CD4-positive, alpha-beta T cell treated with Interleukin-12 subunit alpha and Interleukin-12 subunit beta, for 1 hour (primary cell): ENCODE results near the gene KMT2C.
"Not testable (repeated sequence)": the region's sequence is repeated elsewhere in the genome, so short reads cannot be mapped to it uniquely, and the experiment has no call there.

Experiments used
- DNase-seq: peaks from one replicate; pipeline ENCODE4 v3.0.0-alpha.2; 2020

The KMT2C gene

DNA sequence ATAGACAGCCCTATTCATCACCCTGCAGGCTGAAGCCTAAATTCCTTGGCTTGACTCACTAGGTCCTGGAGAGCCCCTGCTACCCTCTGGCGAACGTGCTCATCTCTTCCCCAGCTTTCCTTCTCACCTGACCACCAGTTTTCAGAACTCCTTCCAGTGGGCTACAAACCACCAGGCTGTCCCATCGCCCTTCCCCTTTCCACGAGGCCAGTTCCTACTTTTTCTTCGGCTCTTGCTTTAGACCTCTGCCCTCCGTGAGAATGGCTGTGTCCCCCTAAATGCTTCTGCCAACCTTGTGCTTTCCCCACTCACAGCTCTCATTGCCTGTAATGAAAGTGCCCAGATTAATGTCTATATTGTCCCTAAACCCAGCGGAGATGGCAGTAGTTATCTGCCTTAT lies 5.4 kb upstream of the KMT2C start:
- DNase-seq = not testable (repeated sequence)

DNA sequence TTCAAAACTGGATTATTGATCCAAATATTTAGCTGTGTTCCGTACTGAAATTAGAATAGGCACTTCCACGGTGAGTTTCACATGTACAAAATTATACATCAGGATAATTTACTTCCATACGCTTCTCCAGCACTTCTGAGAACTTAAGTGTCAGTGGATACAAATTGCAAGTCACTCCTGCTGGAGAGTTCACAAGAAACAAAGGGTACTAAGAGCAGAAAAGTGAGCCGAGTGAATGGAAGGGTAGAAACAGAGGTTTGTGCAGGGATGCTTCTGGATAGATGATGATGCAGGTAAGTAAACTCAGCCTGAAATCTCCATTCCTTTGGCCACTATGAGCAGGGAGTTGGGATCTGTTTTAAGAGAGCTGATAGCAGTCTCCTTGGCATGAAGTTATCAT lies 2.2 kb upstream of the KMT2C start:
- not testable (repeated sequence) for DNase-seq

DNA sequence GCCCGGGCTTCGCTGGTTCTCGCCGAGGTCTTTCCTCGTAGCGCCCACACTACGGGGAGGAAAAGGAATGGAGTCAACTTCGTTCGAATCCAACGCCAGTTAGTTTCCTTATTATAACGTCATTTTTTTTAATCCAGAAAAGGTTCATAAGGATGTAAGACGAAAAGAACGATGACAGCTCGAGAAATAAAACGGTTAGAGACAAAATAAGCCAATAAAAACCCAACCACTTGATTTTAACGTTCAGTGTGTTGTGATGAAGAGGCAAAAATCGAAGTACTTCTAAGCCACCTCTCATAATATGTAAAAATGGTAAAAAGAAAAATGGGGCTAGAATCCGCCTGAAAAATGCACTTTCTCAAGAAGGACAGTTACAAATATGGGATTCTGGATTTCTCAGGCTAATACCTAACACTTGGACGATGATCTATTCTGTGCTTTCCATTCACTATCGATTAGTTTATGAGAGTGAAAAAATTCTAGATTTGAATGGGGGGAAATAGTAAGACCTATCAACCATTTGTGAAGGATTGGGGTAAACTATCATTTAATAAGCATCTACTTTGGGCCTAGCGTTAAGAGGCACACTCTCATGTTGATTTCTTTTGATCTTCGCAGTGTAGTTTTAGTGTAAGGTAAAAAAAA lies 1.2 kb upstream of the KMT2C start:
- DNase-seq = not testable (repeated sequence)

DNA sequence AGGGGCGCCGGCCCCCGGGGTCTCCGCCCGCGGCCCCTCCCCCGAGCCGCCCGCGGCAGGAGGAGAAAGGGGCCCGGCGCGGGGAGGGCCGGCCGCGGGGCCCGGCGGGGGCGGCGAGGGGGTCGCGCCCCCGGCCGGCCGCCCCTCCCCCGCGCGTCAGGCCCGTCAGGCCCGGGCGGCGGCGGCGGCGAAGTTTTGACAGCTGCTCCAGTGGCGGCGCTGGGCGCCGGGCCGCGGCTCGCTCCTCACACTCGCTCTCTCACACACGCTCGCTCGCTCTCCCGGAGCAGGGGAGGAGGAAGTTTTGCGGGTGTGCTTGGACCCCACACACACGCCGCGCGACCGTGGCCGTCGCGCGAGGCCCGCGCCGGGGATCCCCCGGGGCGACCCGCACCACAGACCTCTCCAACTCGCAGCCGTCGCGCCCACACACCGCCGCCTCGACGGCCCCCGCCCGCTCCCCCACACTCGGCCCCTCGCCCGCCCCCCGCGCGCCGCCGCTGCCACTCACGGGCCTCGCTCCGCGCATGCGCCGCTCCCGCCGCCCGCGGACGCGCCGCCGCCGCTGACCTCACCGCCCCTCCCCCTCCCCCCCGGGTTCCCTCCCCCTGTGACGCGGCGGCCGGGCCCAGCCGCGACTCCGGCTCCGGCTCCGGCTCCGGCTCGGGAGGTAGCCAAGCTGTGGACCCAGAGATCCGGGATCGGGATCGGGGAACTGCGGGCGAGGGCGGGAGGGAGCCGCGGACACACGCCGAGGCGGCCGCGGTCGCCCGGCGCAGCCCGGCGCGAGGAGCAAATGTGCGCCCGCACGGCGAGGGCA lies 518 bp upstream of the KMT2C start:
- peak; percentile 94 for DNase-seq

DNA sequence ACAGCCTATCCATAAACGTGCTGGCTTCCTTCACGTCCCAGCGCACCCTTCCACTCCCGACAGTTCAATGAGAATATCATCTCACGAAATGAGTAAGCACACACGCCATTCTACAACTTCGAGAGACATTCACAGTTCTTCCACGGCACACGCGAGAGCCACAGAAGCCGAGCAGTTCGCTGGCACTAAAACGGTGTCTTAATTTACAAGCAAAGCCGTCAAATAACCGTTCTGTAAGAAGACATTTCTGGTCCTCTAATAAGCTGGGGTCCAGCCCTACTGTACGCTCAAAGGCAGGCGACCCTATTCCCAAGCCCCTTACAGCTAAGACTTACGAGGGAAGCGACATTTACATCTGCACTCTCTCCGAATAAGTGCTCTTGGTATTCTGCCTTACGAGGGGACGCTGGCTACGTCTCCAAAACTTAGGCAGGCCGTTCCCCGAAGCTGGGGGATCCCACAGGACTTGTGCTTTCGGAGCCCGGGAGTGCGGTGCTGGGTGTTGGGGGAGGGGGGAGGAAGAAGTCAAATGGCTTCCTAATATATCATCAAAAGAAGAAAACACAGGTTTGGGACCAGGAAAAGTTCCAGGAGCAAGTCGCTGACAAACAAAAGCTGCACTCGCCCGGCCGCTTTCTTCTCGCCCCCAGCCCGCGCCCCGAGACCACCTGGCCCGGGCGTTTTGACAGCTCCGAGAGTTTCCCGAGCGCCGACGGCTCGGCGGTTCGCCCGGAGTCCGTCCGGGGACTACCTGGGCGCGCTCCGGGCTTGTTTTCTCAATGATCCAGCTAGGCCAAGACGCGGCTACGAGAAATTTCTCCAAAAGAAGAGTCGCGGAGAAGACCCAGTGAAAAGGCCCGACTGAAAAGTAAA lies 1.1 kb downstream of the KMT2C start:
- peak; percentile 36 for DNase-seq

DNA sequence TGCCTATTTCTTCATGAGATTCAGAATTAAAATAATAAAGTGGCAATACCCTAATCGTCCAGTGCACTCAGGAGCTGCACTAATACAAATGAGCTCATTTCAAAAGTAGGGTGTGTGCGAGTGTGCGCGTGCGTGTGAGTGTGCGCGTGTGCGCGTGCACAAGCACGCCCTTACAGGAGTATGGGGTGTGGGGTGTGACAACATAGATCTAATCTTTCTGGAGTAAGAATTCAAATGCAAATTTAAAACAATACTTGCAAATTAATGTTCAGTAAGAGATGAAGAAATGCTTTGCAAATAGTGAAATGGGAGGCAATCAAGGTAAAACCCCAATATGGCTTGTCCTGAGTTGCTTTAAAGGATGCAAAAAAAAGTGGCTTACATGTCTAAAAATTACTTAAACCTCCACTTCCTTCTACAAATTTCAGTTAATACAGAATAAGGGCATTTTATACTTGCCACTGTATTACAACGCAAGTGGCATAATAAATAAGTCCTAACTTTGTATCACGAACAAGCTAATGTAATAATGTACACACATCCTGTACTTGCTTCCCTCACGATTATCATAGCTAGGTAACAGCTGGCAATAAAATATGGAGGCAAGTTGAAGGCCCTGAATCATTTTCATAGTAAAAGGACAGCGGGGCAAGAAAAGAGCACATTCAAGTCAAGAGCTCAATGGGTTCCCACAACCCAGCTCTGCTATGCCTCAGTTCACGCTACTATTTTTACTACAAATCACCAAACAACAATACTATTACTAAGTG lies 1.9 kb downstream of the KMT2C start:
- DNase-seq = peak; percentile 81

DNA sequence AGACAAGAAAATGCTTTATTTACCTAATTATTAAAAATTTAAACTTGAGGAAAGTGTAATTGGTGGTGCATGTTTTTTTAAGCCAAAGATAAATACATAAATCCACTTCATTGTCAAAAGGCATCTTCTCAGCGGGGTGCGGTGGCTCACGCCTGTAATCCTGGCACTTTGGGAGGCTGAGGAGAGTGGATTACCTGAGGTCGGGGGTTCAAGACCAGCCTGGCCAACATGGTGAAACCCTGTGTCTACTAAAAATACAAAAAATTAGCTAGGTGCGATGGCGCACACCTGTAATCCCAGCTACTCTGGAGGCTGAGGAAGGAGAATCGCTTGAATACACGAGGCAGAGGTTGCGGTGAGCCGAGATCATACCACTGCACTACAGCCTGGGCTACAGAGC lies 3.1 kb downstream of the KMT2C start:
- not testable (repeated sequence) for DNase-seq

DNA sequence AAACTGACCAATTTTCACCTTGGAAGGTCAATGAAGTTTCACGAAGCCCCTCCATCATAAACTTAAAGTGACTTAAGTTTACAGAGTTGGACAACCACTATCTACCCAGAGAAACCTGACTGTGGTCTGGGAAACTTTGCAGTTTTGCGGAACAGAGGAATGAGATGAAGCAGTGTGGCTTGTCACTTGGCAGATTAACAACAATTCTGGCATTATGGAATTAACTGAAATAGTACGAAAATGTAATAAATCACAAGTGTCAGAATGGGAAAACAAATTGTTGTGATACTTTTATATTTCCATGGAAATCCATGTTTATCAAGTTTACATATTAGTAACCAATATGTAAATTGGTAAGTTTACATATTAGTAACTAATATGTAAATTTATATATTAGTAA lies 4.9 kb downstream of the KMT2C start:
- DNase-seq = no peak

DNA sequence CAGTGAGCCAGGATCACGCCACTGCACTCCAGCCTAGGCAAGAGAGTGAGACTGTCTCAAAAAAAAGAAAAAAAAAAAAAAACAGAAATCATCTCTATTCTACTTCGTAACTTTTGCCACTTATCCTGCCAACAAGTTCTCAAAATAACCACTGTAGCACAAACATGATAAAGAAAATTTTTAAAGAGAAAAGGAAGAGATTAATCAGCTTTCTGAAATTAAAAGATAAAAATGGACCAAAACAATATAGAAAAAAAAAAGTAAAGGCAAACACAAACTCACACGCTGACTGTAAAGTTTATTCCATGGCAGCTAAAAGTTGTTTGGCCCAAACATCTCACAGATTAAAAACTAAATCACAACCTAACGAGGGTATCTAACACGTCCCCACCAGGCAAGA lies 5.7 kb downstream of the KMT2C start:
- DNase-seq = not testable (repeated sequence)

DNA sequence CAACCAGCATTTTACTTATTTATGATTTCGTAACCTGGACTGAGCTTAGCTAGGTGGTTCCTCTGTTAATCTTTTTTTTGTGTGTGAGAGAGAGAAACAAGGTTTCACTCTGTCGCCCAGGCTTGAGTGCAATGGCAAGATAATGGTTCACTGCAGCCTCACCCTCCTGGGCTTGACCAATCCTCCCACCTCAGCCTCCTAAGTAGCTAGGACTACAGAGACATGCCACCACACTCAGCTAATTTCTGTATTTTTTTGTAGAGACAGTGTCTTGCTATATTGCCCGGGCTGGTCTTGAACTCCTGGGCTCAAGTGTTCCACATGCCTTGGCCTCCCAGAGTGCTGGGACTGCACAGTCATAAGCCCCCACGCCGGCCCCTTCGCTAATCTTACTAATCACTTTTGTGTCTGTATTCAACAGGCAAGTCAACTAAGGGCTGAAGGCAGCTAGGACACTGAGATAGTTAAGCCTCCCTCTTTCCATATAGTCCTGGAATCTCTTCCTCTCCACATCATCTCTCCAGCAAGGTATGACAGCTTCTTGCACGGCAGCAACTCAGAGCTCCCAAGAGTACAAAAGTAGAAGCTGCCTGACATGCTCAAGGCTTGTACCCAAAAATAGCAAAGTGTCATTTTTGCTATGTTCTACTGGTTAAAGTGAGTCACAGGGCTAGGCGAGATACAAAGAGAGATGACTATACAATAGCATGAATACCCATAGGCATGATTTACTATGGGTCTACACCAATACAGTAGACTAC lies 11.3 kb downstream of the KMT2C start:
- DNase-seq = no peak

DNA sequence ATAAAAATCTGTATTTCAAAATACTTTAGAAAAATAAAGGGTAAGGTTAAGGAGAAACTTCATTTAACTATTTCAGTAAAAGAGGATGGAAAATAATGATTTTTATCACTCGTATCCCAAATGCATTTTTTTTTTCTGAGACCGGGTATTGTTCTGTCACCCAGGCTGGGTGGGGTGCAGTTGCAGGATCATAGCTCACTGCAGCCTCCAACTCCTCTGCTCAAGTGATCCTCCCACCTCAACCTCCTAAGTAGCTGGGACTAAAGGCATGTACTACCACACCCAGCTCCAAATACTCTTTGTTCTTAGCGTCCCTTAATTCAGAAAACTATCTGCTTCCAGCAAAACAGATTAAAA lies 11.8 kb downstream of the KMT2C start:
- DNase-seq = no peak

DNA sequence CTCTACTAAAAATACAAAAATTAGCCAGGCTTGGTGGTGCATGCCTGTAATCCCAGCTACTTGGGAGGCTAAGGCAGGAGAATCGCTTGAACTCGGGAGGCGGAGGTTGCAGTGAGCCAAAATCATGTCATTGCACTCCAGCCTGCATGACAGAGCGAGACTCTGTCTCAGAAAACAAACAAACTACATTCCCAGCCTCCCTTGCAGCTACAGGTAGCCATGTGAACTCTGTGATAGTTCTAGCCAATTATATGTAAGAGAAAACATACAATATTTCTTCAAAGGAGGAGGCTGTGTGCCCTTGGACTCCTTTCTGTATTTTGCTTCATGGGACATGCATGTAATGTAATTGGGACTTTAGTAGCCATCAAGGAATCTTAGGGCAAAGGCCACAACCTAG lies 12.6 kb downstream of the KMT2C start:
- DNase-seq = not testable (repeated sequence)

DNA sequence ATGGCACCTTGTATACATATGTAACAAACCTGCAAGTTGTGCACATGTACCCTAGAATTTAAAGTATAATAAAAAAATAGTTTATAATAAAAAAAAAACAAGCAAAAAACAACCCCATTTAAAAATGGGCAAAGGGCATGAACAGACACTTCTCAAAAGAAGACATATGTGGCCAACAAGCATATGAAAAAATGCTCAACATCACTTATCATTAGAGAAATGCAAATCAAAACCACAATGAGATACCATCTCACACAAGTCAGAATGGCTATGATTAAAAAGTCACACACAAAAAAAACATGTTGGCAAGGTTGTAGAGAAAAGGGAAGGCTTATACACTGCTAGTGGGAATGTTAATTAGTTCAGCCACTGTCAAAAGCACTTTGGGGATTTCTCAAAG lies 14.9 kb downstream of the KMT2C start:
- not testable (repeated sequence) for DNase-seq

DNA sequence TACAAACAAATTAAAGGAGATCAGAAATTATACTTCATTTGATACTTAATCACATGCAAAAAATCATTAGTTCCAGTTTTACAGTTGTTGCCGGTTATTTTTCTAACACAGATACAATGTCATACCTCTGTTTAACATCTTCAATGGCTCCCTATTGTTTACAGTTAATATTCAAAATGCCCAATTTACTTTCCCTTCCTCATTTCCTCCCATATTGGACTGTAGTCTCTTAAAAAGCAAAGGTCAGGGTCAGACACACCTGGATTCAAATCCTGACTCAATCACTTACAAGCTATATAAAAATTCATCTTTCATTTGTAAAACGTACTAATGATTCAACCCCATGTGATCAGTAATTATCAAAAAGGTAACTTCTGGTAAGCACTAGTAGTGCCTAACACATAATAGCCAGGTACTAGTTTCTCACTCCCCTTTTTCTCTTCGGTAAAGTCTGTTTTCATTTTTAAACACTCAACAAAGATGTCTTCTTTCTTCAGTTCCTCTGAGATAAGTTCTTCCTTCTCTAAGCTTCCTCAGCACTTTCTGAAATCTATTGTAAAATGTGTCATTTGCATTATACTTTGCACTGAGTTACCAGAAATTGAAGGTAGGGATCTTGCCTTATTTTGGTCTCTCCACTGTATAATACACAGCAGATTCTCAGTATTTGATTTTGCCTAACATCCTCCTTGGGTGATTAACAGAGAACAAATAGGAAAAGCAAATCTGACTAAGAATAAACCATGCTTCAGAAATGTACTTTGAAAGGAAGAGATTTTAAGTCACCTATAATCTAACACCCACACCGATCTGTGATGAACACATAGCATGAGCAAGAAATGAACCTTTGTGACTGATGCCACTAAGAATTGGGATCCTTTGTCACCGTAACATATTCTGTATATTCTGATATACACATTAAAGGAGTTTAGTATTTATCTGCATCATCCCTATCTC lies 16.1 kb downstream of the KMT2C start:
- no peak for DNase-seq

DNA sequence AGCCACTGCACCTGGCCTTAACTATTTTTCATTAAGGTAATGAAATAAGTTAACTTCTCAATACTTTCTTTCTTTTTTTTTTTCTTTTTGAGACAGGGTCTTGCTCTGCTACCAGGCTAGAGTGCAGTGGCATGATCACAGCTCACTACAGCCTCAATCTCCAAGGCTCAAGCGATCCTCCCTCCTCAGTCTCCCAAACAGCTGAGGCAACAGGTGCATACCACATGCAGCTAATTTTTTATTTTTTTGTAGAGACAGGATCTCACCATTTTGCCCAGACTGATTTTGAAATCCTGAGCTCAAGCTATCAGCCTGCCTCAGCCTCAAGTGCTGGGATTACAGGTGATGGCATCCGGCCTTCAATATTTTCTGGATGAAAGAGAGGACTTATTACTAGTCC lies 21.0 kb downstream of the KMT2C start:
- DNase-seq = no peak

DNA sequence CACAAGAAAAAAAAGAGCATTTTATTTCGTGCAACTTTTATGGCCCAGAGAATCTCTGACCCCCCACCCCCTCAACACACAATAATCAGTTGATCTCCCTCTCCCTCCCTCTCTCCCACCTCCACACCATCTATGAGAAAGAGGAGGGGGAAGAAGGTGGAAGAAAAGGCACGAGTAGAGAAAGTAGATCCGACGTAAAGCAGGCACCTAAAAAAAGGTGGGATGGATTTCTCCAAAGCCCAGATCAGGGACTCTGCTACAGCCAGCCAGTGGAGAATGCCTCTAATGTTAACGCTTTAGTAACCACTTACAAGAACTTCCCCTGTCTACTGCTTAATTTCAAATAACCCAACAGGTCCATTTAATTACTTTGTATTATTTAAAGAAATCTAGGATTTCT lies 24.4 kb downstream of the KMT2C start:
- no peak for DNase-seq

DNA sequence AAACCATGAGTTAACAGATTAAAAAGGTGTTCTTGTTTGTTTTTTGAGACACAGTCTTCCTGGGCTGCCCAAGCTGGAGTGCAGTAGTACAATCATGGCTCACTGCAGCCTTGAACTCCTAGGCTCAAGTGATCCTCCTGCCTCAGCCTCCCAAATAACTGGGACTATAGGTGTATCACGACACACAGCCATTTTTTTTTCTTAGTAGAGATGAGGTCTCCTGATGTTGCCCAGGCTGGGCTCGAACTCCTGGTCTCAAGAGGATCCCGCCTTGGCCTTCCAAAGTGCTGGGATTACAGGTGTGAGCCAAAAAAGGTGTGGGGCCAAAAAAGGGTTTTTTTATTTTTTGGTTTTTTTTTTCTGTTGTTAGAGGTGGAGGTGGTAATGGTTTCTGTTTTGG lies 29.3 kb downstream of the KMT2C start:
- DNase-seq = no peak

DNA sequence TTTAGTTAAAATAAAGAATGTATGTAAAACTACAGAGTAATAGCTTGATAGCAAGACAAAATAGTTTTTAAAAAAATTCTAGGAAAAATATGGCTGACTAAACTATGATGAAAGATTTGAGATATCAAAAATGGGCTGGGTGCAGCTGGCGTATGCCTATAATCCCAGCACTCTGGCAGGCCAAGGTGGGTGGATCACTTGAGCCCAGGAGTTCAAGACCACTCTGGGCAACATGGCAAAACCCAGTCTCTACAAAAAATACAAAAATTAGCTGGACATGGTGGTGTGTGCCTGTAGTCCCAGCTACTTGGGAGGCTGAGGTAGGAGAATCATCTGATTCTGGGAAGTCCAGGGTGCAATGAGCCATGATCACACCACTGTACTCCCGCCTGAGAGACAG lies 29.8 kb downstream of the KMT2C start:
- not testable (repeated sequence) for DNase-seq

DNA sequence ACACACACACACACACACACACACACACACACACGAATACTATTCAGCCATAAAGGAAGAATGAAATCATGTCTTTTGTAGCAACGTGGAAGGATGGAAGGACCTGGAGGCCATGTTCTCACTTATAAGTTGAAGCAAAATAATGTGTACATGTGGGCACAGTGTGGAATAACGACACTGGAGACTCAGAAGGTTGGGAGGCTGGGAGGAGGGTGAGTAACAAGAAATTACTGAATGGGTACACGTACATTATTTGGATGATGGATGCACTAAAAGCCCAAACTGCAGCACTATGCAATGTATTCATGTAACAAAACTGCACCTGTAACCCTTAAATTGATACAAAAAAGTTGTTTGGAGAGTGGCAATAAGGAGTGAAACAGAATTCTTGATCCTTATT lies 32.1 kb downstream of the KMT2C start:
- no peak for DNase-seq

DNA sequence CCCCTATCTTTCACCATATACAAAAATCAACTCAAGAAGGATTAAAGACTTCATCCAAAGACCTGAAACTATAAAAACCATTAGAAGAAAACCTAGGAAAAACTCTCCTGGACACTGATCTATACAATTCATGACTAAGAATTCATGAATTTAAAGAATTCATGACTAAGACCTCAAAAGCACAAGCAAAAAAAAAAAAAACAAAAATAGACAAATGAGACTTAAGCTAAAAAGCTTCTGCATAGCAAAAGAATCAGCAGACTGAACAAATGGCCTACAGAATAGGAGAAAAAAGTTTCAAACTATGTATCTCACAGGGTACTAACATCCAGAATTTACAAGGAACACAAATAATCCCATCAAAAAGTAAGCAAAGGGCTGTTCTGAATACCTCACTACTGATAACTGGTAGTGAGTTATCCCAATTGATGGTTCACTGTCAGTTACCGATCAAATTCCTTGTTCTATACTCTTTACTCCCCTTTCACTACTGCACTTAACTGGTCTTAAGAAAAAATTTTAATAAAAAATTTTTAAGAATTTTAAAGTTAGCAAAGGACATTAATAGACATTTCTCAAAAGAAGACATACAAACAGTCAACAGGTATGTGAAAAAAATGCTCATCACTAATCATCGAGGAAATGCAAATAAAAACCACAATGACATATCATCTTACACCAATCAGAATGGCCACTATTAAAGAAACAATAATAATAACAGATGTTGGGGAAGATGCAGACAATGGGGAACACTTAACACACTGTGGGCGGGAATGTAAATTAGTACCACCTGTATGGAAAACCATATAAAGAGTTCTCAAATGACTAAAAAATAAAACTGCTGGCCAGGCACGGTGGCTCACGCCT lies 33.2 kb downstream of the KMT2C start:
- no peak for DNase-seq
